ENCODE measurements around the gene RARRES1.

The RARRES1 gene

DNA sequence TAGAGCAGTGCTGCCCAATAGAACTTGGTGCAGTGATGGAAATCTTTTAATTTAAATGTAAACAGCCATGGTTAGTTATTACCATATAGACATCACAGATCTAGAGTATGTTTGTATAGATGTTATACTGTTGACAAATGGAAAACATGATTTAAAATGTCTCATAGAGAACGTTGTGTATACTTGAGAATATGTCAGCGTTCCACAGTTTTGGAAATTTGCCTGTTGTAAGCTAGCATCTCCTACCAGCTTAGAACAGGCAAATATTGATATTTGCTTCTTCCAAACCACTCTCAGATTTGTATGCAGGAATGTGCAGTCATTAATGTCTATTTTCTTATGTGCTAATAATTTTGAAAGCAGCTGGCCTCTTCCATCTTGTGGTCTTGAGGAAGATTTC is 51.4 kb downstream of the RARRES1 start:
- no peak for DNase-seq

GRCh38 chr3:158679547-158680000 is 52.7 kb downstream of the RARRES1 start:
- DNase-seq = no peak

- no peak for DNase-seq
These were observed 53.6 kb downstream of the RARRES1 start for GRCh38 chr3:158678687-158679086.

- DNase-seq = peak; percentile 79
These were observed 59.8 kb downstream of the RARRES1 start, which contains the start of gene LXN for GRCh38 chr3:158672215-158673176. Gene LXN (minus strand): TSS chr3:158672648. CDS start chr3:158672478, 170 bp downstream.

DNA sequence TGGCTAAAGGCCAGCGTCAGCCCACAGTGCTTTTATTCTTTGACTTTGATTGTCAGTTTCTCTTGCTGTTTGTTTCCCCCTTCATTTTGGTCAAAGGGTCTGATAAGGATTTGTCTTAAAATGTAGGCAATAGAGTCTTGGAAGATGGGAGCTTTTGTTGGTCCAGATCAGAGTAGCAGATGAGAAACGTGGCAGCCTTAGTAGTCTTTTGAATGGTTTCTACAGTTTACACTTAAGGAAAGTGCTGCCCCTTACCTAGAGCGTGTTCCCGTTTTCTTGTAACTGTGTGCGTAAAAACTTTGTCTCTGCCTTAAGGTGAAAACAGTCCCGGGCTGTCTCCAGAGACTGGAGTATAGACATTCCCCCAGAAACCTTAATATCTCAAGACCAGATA is 60.4 kb downstream of the RARRES1 start:
- no peak for DNase-seq

- DNase-seq = no peak
These were observed 63.8 kb downstream of the RARRES1 start for GRCh38 chr3:158668506-158668905.

DNA sequence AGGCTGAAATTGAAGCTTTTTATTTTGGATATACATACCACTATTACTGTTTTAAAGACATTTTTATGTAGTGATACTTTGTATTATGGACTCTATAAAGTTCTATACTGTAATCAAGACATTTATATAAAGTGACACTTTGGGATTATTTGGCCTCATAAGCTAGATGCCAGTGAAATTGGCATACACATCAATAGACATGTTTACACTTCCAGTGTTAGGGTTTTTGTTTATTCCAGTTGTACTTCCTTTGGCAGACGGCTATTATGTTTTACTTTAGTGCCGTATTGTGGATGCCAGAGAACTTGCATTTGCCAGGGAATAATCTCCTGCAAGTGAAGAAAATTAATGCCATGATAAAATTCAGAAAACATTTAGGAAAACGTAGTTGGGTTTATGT is 65.8 kb downstream of the RARRES1 start:
- DNase-seq = no peak

DNA sequence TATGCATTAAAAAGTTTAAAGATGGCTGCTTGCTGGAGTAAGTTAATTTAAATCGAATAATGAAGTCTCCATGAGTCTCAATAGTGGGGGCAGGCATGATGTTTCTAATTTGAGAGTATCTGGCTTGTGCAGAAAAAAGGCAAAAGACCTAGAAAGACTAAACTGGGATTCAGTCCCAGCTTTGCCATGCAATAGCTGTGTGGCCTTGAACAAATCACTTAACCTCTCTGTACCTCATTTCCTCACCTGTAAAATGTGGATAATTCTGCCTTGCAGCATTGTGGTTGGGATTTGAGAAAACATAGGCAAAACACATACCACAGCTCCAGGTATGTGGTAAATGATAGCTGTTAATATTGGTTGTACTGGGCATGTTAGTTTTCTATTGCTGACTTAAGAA is 68.4 kb downstream of the RARRES1 start:
- no peak for DNase-seq

GRCh38 chr3:158663246-158663645 is 69.0 kb downstream of the RARRES1 start:
- DNase-seq = no peak

GRCh38 chr3:158660711-158661110 is 71.5 kb downstream of the RARRES1 start:
- DNase-seq = no peak

DNA sequence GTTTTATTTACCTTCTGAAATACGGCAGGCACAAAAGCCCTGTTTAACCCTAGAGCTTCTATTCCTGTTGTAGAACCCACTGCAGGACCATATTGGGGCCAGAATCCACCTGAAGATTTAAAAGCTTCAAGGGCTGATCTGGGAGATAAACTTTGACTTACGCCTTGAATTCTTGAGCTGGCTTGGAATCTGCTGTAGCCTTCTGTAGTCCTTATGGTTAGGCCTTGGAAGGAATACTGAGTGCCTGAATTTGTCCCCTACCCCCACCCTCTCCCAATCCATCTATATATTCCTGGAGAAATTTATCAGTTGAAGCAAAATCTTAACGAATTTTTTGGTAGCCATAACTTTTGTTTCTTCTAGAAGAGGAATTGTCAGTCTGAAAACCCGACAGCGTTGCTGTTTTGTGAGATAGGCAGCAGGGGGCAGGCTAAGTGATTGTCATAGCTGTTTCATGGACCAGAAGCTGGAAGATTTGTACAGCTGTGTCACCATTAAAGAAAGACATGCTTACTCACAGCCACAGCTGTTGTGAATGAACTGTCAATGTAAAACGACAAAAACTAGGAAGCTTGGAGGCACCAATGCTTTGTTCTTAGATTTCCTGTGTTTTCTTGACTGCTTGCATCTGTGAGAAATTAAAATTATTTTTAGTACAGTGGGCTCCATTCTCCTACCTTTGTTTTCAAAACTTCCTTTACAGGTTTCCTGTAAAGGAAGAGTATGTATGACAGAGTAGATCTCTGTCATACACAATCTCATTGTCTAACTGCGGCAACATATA is 72.6 kb downstream of the RARRES1 start:
- peak; percentile 56 for DNase-seq

DNA sequence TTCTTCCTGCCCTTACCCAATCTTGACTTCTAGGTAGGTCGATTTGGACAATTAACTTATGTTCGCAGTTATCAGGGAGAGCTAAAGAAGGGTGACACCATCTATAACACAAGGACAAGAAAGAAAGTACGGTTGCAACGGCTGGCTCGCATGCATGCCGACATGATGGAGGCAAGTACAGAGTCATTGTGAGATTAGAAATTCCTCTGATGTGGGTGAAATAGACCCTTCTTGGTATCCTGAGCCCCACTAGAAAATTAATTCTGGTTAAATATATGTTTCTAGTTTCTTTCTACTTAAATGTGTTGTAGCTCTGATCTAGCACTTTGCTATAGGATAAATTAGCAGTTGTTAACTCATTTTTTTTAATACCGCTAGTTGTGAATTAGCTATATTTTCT is 73.4 kb downstream of the RARRES1 start:
- DNase-seq = no peak

GRCh38 chr3:158652463-158652862 is 79.8 kb downstream of the RARRES1 start:
- no peak for DNase-seq

GRCh38 chr3:158651192-158651591 is 81.1 kb downstream of the RARRES1 start:
- no peak for DNase-seq

DNA sequence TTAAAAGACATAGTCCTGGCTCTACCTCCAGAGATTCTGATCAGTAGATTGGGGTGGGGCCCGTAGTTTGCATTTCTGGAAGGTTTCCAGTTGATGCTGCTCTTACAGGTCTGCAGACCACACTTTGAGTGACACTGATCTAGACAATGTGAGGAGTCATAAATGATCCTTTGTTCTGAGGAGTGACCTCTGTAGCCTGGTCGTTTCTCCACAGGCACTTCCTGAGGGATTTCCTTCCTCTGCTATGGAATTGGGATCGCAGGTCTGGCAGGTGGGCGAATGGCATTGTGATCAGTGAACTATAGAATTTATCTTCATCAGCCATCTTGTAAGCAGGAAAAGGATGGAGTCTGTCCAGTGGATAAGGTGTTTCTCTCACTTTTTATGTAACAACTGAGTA is 82.5 kb downstream of the RARRES1 start:
- no peak for DNase-seq
